Measurements from ENCODE around the gene RIMBP3C. TPM values are rescaled to one million over a fixed set of nuclear protein-coding genes. Genes with fewer than 3 reads are reported as not detected.
"Not testable (repeated sequence)": the region's sequence is repeated elsewhere in the genome, so short reads cannot be mapped to it uniquely, and the experiment has no call there.

RIMBP3C gene
- total RNA-seq, 6 experiments from 2014 or later = 0.16 to 0.43 (median 0.29) TPM; not detected in 1

DNA sequence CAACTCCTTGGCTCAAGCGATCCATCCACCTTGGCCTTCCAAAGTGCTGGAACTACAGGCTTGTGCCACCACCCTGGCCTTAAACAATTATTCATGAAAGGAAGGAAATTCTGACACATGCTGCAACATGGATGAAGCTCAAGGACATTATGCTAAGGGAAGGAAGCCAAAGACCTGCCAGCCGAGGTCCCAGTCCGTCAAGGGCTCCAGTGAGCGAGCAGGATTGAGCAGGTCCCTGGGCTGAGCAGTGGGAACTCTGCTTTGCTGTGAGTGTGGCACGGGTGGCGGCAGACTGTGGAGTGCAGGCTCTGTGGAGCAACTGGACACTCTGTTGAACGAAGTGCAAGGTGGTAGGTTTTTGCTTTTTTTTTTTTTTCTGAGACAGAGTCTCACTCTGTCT lies 11.4 kb downstream of the RIMBP3C start:
- not testable (repeated sequence) for H3K27ac Mint-ChIP-seq; H3K4me3 Mint-ChIP-seq; H3K36me3 Mint-ChIP-seq (ENCODE audit: low read depth); H3K9me3 Mint-ChIP-seq; H3K27me3 Mint-ChIP-seq (ENCODE audit: insufficient read depth); DNase-seq; H3K4me1 Mint-ChIP-seq (ENCODE audit: low read depth)

DNA sequence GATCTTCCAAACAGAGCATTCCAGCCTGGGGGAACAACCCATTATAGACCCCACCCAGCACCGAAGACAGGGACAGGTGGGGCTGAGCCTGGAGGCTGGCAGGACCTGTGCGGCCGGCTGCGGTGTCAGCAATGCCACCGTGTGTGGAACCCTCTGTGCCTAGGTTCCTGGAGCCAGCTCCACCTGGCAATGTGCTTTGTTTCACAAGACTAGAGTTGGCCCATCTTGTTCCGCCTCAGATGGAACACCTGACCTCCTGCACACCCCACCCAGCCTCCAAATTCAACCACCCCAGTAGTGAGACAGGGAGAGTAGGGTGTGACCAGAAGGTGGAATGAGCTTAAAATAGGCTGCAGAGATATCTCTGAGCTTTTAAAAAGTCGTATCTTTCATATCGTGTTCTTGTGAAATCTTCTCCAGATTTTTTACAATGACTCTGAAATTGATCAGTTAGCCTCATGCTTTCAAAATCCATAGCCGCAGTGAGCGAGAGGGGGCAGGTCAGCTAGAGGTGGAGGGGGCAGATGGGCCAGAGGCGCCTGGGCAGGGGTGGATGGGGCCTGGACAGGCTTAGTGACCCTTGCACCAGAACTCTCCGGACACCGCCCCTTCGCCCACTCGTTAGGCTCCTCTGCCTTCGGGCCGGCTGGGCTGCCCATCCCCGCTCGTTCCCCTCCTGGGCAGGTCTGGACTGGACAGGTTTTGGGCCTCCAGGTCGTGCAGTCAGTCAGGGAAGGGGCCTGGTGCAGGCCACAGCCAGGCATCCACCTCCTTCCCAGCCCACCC lies 18.2 kb downstream of the RIMBP3C start:
- H3K4me3 Mint-ChIP-seq; H3K27me3 Mint-ChIP-seq (ENCODE audit: insufficient read depth); DNase-seq; H3K36me3 Mint-ChIP-seq (ENCODE audit: low read depth); H3K9me3 Mint-ChIP-seq; H3K4me1 Mint-ChIP-seq (ENCODE audit: low read depth); H3K27ac Mint-ChIP-seq: not testable (repeated sequence)

DNA sequence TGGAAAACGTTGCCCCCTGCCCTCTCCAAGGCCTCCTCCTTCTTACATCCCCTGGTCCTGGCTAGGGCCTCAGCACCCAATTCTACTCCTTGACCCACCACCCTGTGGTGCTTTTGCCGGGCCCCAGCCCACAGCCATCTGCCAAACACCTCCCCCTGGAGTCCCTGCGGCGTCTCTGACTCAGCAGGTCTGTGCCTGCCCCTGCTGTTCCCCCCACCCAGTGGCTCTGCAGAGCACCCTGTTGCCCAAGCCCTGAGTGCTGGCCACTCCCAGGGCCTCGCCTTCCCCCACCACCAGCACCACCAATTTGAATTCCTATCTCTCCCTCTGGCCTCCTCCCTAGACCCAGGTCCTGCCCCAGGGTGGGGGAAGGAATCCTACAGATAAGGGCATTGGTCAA lies 19.7 kb downstream of the RIMBP3C start:
- not testable (repeated sequence) for H3K36me3 Mint-ChIP-seq (ENCODE audit: low read depth)

DNA sequence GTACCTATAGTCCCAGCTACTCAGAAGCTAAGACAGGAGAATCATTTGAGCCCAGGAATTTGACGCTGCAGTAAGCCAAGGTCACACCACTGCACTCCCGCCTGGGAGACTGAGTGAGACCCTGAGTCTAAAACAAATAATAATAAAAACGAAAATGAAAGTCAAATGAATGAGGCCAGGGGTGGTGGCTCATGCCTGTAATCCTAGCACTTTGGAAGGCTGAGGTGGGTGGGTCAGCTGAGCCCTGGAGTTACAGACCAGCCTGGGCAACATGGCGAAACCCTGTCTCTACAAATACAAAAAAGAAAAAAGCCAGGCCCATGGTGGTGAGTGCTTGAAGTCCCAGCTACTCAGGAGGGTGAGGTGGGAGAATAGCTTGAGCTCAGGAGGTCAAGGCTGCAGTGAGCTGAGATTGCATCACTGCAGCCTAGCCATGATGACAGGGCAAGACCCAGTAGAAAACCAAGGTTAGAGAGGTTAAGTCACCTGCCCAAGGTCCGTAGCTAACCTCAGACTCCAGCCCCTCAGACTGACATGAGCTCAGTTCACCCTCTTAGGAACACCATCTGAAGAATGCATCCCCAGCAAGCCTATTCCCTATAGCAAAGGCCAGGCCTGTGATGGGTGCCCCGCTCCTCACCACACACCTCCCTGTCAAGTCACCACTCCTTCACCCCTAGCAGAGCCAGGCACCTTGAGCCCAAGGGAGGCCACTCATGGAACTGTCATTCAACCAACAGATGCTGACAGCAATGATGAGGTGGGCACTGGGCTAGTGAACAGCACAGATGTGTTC lies 24.4 kb downstream of the RIMBP3C start:
- not testable (repeated sequence) for H3K27ac Mint-ChIP-seq; H3K27me3 Mint-ChIP-seq (ENCODE audit: insufficient read depth); H3K4me1 Mint-ChIP-seq (ENCODE audit: low read depth); H3K9me3 Mint-ChIP-seq; H3K36me3 Mint-ChIP-seq (ENCODE audit: low read depth); DNase-seq; H3K4me3 Mint-ChIP-seq

More for the DNA sequence above, 19.7 kb downstream of the RIMBP3C start:
- not testable (repeated sequence) for H3K4me3 Mint-ChIP-seq; DNase-seq; H3K27me3 Mint-ChIP-seq (ENCODE audit: insufficient read depth); H3K27ac Mint-ChIP-seq; H3K9me3 Mint-ChIP-seq; H3K4me1 Mint-ChIP-seq (ENCODE audit: low read depth)

DNA sequence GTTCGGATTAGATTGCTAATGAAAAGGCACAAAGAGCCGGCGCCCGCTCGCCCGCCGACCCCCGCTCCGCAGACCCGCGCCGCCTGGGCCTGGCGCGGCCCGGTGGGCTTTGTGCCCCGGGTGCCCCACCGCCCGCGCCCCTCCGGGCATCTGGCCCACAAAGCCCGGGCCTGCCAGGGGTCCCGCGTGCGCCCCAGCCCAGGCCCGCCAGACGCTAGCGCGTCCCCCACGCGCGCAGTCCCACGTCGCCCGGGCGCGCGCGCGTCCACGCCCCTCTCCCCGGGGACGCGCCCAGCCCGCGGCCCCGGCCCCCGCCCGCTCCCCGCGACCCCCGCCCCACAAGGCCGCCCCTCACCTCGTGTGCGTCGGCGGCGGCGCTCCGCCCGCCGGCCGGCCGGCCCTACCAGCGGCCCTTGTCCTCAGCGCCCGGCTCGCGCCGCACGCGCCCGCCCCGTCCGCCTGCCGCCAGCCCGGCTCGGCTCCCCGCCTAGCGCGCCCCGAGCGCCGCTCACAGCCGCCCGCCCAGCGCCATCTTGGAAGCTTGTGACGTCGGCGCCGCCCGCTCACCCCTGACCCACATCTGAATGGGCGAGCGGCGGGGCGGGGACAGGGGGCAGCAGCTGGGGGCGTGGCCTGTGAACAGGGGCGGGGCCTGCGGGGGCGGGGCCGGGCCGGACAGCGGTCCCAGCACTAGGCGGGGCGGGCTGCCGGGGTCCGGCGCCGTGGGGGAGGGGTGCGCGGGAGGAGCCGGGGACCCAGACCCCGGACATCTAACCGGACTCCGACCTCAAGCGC lies 34.1 kb downstream of the RIMBP3C start:
- H3K4me1 Mint-ChIP-seq (ENCODE audit: low read depth); H3K9me3 Mint-ChIP-seq; H3K27ac Mint-ChIP-seq; H3K27me3 Mint-ChIP-seq (ENCODE audit: insufficient read depth); H3K4me3 Mint-ChIP-seq; DNase-seq; H3K36me3 Mint-ChIP-seq (ENCODE audit: low read depth): not testable (repeated sequence)

DNA sequence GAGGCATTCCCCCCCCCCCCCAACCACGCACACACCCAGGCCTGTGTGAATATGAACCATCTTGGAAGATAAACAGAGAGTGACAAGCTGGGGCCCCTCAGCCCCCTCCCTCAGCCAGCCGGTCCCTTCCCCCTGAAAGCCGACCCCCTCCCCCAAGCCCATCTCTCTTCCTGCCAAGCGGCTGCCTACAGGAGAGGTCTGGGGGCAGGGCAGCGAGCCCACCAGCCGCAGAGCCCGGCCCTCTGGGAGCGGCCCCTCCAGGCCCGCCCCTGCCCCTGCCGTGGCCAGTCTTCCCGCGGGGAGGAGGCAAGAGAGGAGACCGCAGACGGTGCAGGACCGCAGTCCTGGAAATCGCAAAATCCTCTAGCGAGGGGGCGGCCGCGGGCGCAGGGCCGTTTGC lies 34.7 kb downstream of the RIMBP3C start:
- not testable (repeated sequence) for H3K4me1 Mint-ChIP-seq (ENCODE audit: low read depth); H3K36me3 Mint-ChIP-seq (ENCODE audit: low read depth); H3K27ac Mint-ChIP-seq; H3K9me3 Mint-ChIP-seq; H3K27me3 Mint-ChIP-seq (ENCODE audit: insufficient read depth); DNase-seq; H3K4me3 Mint-ChIP-seq

DNA sequence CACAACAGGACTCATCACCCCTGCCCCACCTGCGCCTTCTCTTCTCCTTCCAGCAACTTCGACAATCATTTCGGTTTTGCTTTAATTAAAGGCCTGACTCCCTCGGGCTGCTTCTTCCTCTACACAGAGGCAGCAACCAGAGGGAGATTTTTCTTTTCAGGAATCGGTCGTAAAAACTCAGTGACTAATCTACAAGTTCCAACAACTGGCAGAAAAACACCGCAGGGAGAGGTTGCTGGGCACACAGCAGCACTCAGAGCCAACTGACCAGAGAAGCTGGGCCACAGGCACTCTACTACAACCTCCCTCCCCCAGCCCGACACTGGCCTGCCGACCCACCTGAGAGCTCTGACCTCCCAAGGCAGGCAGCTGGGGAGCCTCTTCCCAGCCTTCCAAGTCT lies 36.0 kb downstream of the RIMBP3C start:
- not testable (repeated sequence) for DNase-seq; H3K4me1 Mint-ChIP-seq (ENCODE audit: low read depth); H3K27me3 Mint-ChIP-seq (ENCODE audit: insufficient read depth); H3K9me3 Mint-ChIP-seq; H3K36me3 Mint-ChIP-seq (ENCODE audit: low read depth); H3K27ac Mint-ChIP-seq; H3K4me3 Mint-ChIP-seq

DNA sequence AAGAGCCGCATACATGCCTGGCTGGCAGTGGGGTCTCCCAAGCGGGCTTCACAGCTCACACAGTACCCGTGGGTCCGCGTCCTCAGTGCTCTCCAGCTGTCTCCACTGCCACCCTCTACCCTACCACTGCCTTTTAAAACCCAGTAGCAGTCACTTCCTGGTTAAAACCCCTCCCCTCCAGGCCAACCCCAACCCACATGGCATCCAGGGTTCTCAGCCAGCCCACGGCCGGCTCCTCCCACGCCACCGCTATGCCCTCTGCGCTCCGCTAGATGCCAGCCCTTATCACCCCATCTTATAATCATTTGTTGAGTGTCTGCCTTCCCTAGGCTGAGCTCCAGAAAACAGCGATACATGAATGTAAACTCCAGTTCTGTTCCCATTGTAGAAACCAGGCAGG lies 37.1 kb downstream of the RIMBP3C start:
- H3K36me3 Mint-ChIP-seq (ENCODE audit: low read depth); H3K4me1 Mint-ChIP-seq (ENCODE audit: low read depth); H3K27me3 Mint-ChIP-seq (ENCODE audit: insufficient read depth): not testable (repeated sequence)

DNA sequence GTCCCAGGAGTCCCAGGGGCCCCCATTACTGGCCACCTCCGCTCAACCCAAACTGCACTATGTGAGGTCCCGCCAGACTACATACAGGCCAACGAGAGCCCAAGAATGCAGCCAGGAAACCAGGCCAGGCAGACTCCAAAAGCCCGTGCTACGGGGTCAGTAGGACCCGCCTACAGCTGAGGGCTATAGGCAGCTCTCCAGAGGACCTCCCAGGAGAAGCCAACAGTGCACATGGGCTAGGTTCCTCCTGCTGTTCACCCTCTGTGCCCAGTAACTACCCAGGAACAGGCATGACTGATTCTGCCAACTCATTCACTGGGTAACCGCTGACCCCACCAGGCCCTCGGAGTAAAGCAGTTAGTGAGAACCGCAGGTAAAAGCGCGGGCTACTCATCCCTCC lies 39.2 kb downstream of the RIMBP3C start:
- not testable (repeated sequence) for H3K36me3 Mint-ChIP-seq (ENCODE audit: low read depth); H3K4me3 Mint-ChIP-seq; H3K27ac Mint-ChIP-seq; H3K9me3 Mint-ChIP-seq; H3K4me1 Mint-ChIP-seq (ENCODE audit: low read depth); DNase-seq; H3K27me3 Mint-ChIP-seq (ENCODE audit: insufficient read depth)

More for the DNA sequence above, 37.1 kb downstream of the RIMBP3C start:
- H3K27ac Mint-ChIP-seq, DNase-seq, H3K9me3 Mint-ChIP-seq, H3K4me3 Mint-ChIP-seq: not testable (repeated sequence)

DNA sequence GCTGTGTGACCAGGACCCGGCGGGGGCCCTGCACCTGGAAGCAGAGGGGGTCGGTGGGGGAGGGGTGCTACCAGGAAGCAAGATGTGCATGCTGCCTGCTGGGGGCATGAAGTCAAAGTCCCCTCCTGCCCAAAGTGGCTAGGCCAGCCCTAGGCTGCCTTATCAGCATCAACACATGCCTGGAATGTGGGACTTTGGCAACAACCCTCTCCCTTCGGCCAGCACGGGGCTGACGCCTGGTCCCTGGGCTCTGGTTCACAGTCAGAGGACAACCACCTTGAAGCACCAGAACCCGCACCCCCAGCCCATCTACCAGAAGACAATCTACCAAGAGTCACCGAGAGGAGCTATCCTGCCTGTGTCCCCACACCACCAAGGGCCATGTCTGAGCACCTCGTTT lies 40.9 kb downstream of the RIMBP3C start:
- not testable (repeated sequence) for H3K36me3 Mint-ChIP-seq (ENCODE audit: low read depth); H3K9me3 Mint-ChIP-seq; DNase-seq; H3K27me3 Mint-ChIP-seq (ENCODE audit: insufficient read depth); H3K4me1 Mint-ChIP-seq (ENCODE audit: low read depth); H3K27ac Mint-ChIP-seq; H3K4me3 Mint-ChIP-seq

DNA sequence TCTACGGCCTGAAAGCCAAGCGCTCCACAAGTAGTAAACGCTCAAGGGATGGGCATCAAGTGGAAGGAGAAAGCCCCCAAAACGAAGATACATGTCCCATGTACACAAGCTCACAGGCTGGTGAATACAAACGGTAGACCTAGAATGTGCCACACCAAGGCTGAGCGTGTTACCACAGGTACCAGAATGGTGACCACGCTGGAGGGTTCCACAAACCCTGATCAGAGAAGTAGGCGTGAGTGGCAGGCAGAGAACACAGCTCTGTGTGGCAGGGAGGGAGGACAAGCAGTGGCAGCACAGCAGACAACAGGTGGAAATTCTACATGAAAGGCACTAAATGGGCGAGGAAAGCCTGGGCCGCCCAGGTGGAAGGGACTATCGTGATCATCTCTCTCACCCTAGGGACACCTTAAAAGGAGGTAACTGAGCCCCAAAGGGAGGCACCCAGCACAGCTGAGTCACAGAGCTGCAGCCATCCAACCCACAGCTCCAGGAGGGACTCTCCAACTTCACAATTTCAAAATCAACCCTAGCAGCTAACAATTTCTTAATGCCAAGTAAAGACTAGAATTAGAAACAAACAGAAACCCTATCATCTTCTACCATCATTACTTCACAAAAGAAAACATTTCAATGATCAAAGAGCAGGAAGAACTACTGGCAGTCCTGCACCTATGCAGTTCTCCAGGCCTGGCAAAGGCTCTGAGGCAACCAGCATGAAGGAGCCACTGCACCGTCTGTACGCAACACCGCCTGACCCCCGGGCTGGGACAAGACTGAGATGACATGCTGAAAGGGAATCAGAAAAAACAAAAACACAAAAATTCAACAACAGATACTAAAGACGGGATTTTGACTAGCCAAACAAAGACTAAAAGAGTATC lies 51.4 kb downstream of the RIMBP3C start:
- not testable (repeated sequence) for H3K9me3 Mint-ChIP-seq; H3K4me1 Mint-ChIP-seq (ENCODE audit: low read depth); DNase-seq; H3K36me3 Mint-ChIP-seq (ENCODE audit: low read depth); H3K27me3 Mint-ChIP-seq (ENCODE audit: insufficient read depth); H3K27ac Mint-ChIP-seq; H3K4me3 Mint-ChIP-seq

DNA sequence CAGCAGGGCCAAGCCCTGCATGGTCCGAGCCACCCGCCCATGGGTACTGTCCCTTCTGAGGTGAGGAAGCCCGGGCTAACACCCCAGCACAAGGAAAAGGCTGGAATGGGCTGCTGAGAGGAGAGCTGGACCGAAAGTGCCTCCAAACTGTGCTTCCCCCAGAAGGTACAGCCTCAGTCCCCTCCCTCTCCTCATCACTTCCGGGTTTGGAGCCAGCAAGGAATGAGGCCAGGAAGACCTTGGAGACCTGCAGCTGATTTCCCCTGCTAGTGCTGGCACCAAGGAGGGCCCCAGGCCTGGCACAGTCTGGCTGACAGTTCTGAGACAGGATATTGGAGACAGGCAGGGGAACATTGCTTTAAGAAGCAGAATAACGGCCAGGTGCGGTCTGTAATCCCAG lies 52.8 kb downstream of the RIMBP3C start:
- not testable (repeated sequence) for H3K4me3 Mint-ChIP-seq; H3K4me1 Mint-ChIP-seq (ENCODE audit: low read depth); H3K27me3 Mint-ChIP-seq (ENCODE audit: insufficient read depth); H3K9me3 Mint-ChIP-seq; DNase-seq; H3K27ac Mint-ChIP-seq; H3K36me3 Mint-ChIP-seq (ENCODE audit: low read depth)

DNA sequence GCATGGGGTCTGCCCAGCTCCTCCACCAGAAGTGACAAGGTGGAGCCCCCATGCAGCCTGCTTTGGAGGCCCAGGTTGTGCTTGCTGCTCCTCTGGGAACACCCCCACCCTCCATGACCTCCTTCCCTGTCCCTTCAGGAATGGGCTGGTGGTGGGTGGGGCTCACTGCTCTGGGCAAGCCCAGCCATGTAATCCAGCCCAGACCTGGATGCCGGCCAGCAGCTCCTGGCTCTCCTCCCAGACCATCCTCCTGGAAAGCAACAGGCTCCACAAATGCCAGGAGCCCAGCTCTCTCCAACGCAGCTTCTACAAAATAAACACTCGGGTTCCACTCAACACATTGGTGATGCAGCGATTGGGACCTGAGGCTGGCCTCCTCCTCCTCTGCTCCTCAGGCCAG lies 53.3 kb downstream of the RIMBP3C start:
- not testable (repeated sequence) for DNase-seq; H3K36me3 Mint-ChIP-seq (ENCODE audit: low read depth); H3K27me3 Mint-ChIP-seq (ENCODE audit: insufficient read depth); H3K4me1 Mint-ChIP-seq (ENCODE audit: low read depth); H3K4me3 Mint-ChIP-seq; H3K27ac Mint-ChIP-seq; H3K9me3 Mint-ChIP-seq
